Kidney epithelial cell (primary cell): ENCODE data around the gene ZBTB42. TPM values are rescaled to one million over a fixed set of nuclear protein-coding genes. Genes with fewer than 3 reads are reported as not detected.

Source experiments
- DNase-seq: peaks from one replicate; pipeline ENCODE4 v3.0.0-alpha.2; 2010; ENCODE audit warnings: low read depth
- H3K27me3 ChIP-seq: 2 replicates; pipeline ENCODE4 v1.6.0; 2011; ENCODE audit warnings: low read length; ENCODE audit not compliant: control insufficient read depth, insufficient read depth
- H3K36me3 ChIP-seq: 2 replicates; pipeline ENCODE4 v1.5.1; 2011; ENCODE audit warnings: low read length; ENCODE audit not compliant: control insufficient read depth, insufficient read depth
- H3K4me3 ChIP-seq: 2 replicates; pipeline ENCODE4 v1.5.1; 2011; ENCODE audit warnings: low read depth, mild to moderate bottlenecking, control low read depth, low read length
- CTCF ChIP-seq: IDR thresholded peaks from 2 replicates; pipeline ENCODE4 v1.5.1; 2011; ENCODE audit warnings: mild to moderate bottlenecking, moderate library complexity, low read length, control low read depth, inconsistent platforms; ENCODE audit not compliant: insufficient read depth, poor library complexity, severe bottlenecking
- total RNA-seq: library from RNA; depleted of rRNA; stranded (reverse); fragments of >200 nt; gene quantifications from 2 replicates; pipeline ENCODE4 v1.2.3, GENCODE V29; 2015

ZBTB42 gene
- total RNA-seq, 1 donor from 2014 or later: 8.4 TPM

GRCh38 chr14:104798300-104799243 is 2.3 kb upstream of the ZBTB42 start:
- Histone ChIP-seq H3K27me3 (no peaks in the 10 kb centered on the region), H3K36me3 (no peaks in the 10 kb centered on the region), H3K4me3 (no peak overlapping the region)
- TF ChIP-seq CTCF: no peak
- no peak for DNase-seq

GRCh38 chr14:104799244-104800014 is 1.5 kb upstream of the ZBTB42 start:
- TF ChIP-seq CTCF: peak; percentile 49
- DNase-seq: no peak
- H3K4me3 ChIP-seq: peak overlapping the region; percentile 62
- H3K27me3 ChIP-seq: no peaks in the 10 kb centered on the region
- H3K36me3 ChIP-seq: no peaks in the 10 kb centered on the region

GRCh38 chr14:104800015-104800770 is 708 bp upstream of the ZBTB42 start:
- no peaks in the 10 kb centered on the region for H3K27me3 ChIP-seq
- TF ChIP-seq CTCF: peak; percentile 34
- H3K4me3 ChIP-seq: peak overlapping the region; percentile 62
- H3K36me3 ChIP-seq: no peaks in the 10 kb centered on the region
- no peak for DNase-seq

GRCh38 chr14:104801520-104802393 is 856 bp downstream of the ZBTB42 start:
- TF ChIP-seq CTCF: no peak
- no peaks in the 10 kb centered on the region for H3K36me3 ChIP-seq
- H3K4me3 ChIP-seq: peak overlapping the region; percentile 62
- no peaks in the 10 kb centered on the region for H3K27me3 ChIP-seq
- DNase-seq: no peak

- TF ChIP-seq CTCF: no peak
- Histone ChIP-seq H3K27me3 (no peaks in the 10 kb centered on the region), H3K36me3 (no peaks in the 10 kb centered on the region), H3K4me3 (no peak overlapping the region)
- no peak for DNase-seq
These were observed 1.7 kb downstream of the ZBTB42 start for GRCh38 chr14:104802394-104803184.
